A673 (cell line): ENCODE results near the gene IL1RAPL2. TPM values are rescaled to one million over a fixed set of nuclear protein-coding genes. Genes with fewer than 3 reads are reported as not detected.

Source experiments
- BruUV-seq: library from RNA; stranded (reverse); fragments of 400-500 nt; replicated peaks from 2 replicates; lab custom pipeline; 2021; lab: Mats Ljungman, UMichigan
- CTCF ChIA-PET: fragments of 300-600 bp; sonication (Branson Sonifier 250); formaldehyde crosslinking; loops from one replicate; lab custom pipeline; 2022; ENCODE audit warnings: antibody characterized with exemption; lab: Charles Lee
- POLR2A ChIA-PET: fragments of 300-600 bp; sonication (Branson Sonifier 250); formaldehyde crosslinking; loops from one replicate; lab custom pipeline; 2022; ENCODE audit warnings: antibody characterized with exemption; ENCODE audit not compliant: low non-redundant PET; lab: Charles Lee
- DNase-seq: peaks from one replicate; pipeline ENCODE4 v3.0.0-alpha.2; 2015; ENCODE audit warnings: low spot score
- H3K27ac ChIP-seq: fragments of 200-600 bp; sonication (generic); 2 replicates; pipeline ENCODE4 v1.5.1; 2016; ENCODE audit warnings: mixed run types, low read depth, mild to moderate bottlenecking, mixed read lengths, antibody characterized with exemption, low read length; ENCODE audit not compliant: poor library complexity, severe bottlenecking
- H3K27me3 ChIP-seq: fragments of 200-600 bp; sonication (generic); replicated peaks from 2 replicates; pipeline ENCODE4 v1.6.1; 2017; ENCODE audit warnings: mixed run types, low read depth, mild to moderate bottlenecking, mixed read lengths, antibody characterized with exemption, low read length; ENCODE audit not compliant: insufficient read depth, poor library complexity
- H3K36me3 ChIP-seq: fragments of 200-600 bp; sonication (generic); 2 replicates; pipeline ENCODE4 v1.6.1; 2016; ENCODE audit warnings: mixed run types, mild to moderate bottlenecking, mixed read lengths, antibody characterized with exemption, low read length; ENCODE audit not compliant: insufficient read depth, poor library complexity, severe bottlenecking
- H3K4me1 ChIP-seq: fragments of 200-600 bp; sonication (generic); 2 replicates; pipeline ENCODE4 v1.6.1; 2017; ENCODE audit warnings: mixed run types, mild to moderate bottlenecking, mixed read lengths, antibody characterized with exemption, low read length; ENCODE audit not compliant: insufficient read depth, poor library complexity, severe bottlenecking
- H3K4me3 ChIP-seq: fragments of 200-600 bp; sonication (generic); 2 replicates; pipeline ENCODE4 v1.5.1; 2016; ENCODE audit warnings: low read depth, mixed run types, mild to moderate bottlenecking, mixed read lengths, low read length; ENCODE audit not compliant: poor library complexity, severe bottlenecking
- H3K9me3 ChIP-seq: fragments of 200-600 bp; sonication (generic); 2 replicates; pipeline ENCODE4 v1.6.1; 2016; ENCODE audit warnings: mixed run types, low read depth, mild to moderate bottlenecking, mixed read lengths, antibody characterized with exemption, low read length; ENCODE audit not compliant: poor library complexity, severe bottlenecking
- EZH2 ChIP-seq: fragments of 200-600 bp; sonication (generic); IDR thresholded peaks from 2 replicates; pipeline ENCODE4 v1.6.1; 2017; ENCODE audit warnings: borderline replicate concordance, low read depth, mild to moderate bottlenecking, mixed read lengths, antibody characterized with exemption, low read length; ENCODE audit not compliant: poor library complexity, severe bottlenecking
- intact Hi-C: fragments of 100-400 bp; cut with micrococcal nuclease; formaldehyde crosslinking; loops from one replicate; pipeline ENCODE4 v1.10.0; 2022; ENCODE audit not compliant: unreplicated experiment
- total RNA-seq: library from RNA; stranded (reverse); gene quantifications from 2 replicates; pipeline ENCODE4 v1.2.3, GENCODE V29; 2021
- TF ChIP-seq, protein P1 (sequence below): fragments of 300-800, 200-600 bp; sonication (generic); conservative IDR thresholded peaks from 2 replicates; pipeline ENCODE4 v1.5.1; 2017; ENCODE audit warnings: low read depth, mild to moderate bottlenecking, antibody characterized with exemption, low read length, moderate library complexity, mixed read lengths

The IL1RAPL2 gene
- total RNA-seq, 1 experiment from 2014 or later: not detected

DNA sequence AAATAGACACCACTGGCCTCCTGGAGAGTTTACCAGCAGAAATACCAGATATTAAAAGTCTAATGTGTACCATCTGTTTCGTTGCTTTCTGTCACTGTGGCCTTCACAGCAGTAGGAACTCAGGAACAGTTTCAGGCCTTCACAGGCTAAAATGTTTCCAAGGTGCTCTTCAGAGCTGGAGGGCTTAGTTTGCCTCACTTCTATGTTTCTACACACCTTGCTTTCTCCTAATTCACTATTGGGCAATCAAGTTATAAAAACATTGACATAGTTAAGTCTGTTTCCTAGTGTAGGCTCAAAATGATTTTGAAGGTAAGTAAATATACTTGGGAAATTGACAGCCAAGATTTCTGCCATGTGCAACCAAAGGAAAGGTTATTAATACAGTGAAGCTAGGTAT, 395.9 kb downstream of the IL1RAPL2 start:
- ChIA-PET POLR2A (no interaction called here), CTCF (no interaction called here)
- H3K4me3 ChIP-seq: no peak overlapping the region
- no peaks in the 10 kb centered on the region for H3K4me1 ChIP-seq
- no peak for DNase-seq
- BruUV-seq: no TSS peak
- intact Hi-C loops: no loop called here
- no peak for TF ChIP-seq EZH2
- TF ChIP-seq, protein P1, sequence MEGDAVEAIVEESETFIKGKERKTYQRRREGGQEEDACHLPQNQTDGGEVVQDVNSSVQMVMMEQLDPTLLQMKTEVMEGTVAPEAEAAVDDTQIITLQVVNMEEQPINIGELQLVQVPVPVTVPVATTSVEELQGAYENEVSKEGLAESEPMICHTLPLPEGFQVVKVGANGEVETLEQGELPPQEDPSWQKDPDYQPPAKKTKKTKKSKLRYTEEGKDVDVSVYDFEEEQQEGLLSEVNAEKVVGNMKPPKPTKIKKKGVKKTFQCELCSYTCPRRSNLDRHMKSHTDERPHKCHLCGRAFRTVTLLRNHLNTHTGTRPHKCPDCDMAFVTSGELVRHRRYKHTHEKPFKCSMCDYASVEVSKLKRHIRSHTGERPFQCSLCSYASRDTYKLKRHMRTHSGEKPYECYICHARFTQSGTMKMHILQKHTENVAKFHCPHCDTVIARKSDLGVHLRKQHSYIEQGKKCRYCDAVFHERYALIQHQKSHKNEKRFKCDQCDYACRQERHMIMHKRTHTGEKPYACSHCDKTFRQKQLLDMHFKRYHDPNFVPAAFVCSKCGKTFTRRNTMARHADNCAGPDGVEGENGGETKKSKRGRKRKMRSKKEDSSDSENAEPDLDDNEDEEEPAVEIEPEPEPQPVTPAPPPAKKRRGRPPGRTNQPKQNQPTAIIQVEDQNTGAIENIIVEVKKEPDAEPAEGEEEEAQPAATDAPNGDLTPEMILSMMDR: no peak
- no peaks in the 10 kb centered on the region for H3K36me3 ChIP-seq
- no peaks in the 10 kb centered on the region for H3K9me3 ChIP-seq
- no peak overlapping the region for H3K27ac ChIP-seq
- no peaks in the 10 kb centered on the region for H3K27me3 ChIP-seq

- H3K4me1 ChIP-seq: no peaks in the 10 kb centered on the region
- no peak for TF ChIP-seq EZH2
- TF ChIP-seq, protein P1: no peak
- no peaks in the 10 kb centered on the region for H3K36me3 ChIP-seq
- no peak overlapping the region for H3K27ac ChIP-seq
- no peak for DNase-seq
- no peak overlapping the region for H3K4me3 ChIP-seq
- intact Hi-C loops: no loop called here
- ChIA-PET CTCF (no interaction called here), POLR2A (no interaction called here)
- peaks cover 4% of the 10 kb centered on the region for H3K27me3 ChIP-seq
- no TSS peak for BruUV-seq
- no peaks in the 10 kb centered on the region for H3K9me3 ChIP-seq
These were observed 402.2 kb downstream of the IL1RAPL2 start for GRCh38 chrX:104968241-104968640.

DNA sequence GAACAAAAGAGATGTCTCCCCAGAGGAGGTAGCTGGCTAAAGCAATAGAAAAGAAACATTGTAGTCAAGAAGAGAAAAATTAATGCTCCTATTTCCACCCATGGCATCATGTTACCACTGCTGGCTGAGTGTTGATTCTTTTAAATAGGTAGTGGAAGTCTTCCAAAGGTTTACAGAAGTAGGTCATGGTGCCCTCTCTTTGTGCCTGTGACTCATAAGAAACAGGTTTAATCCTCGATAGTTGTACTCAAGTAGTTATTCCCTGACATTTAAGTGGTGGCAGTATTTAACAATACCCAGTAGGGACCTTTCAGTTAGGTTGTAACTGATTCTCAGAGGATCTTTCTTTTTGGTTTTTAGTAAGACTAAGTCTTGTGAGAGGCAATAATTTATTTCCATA, 406.7 kb downstream of the IL1RAPL2 start:
- no TSS peak for BruUV-seq
- intact Hi-C loops: no loop called here

More for the DNA sequence above, 406.7 kb downstream of the IL1RAPL2 start:
- TF ChIP-seq EZH2: no peak
- TF ChIP-seq, protein P1: no peak
- H3K27me3 ChIP-seq: peaks cover 5% of the 10 kb centered on the region
- CTCF ChIA-PET: no interaction called here
- DNase-seq: no peak
- no peaks in the 10 kb centered on the region for H3K9me3 ChIP-seq
- no peaks in the 10 kb centered on the region for H3K36me3 ChIP-seq
- no peak overlapping the region for H3K4me3 ChIP-seq
- POLR2A ChIA-PET: no interaction called here
- no peak overlapping the region for H3K27ac ChIP-seq
- H3K4me1 ChIP-seq: no peaks in the 10 kb centered on the region
